Measurements from ENCODE around the gene SPATA31C1. TPM values are rescaled to one million over a fixed set of nuclear protein-coding genes. Genes with fewer than 3 reads are reported as not detected.
"Not testable (repeated sequence)": the region's sequence is repeated elsewhere in the genome, so short reads cannot be mapped to it uniquely, and the experiment has no call there.

Gene SPATA31C1
- total RNA-seq, 1 experiment from 2014 or later = 0.03 TPM

- DNase-seq; H3K27me3 ChIP-seq (ENCODE audit: control insufficient read depth, insufficient read depth, low read length); H3K36me3 ChIP-seq (replicated peaks; ENCODE audit: control insufficient read depth, insufficient read depth, low read length): not testable (repeated sequence)
These were observed 21.3 kb downstream of the SPATA31C1 start for GRCh38 chr9:87939096-87939495.

GRCh38 chr9:87944096-87944495 lies 26.3 kb downstream of the SPATA31C1 start:
- no peak overlapping the region for H3K4me3 ChIP-seq (ENCODE audit: insufficient read depth, low read depth, low read length)
- no peaks in the 10 kb centered on the region for H3K27me3 ChIP-seq (ENCODE audit: control insufficient read depth, insufficient read depth, low read length)
- no peak for DNase-seq
- H3K36me3 ChIP-seq (replicated peaks; ENCODE audit: control insufficient read depth, insufficient read depth, low read length) = no peaks in the 10 kb centered on the region

More at GRCh38 chr9:87939096-87939495, 21.3 kb downstream of the SPATA31C1 start:
- not testable (repeated sequence) for H3K4me3 ChIP-seq (ENCODE audit: insufficient read depth, low read depth, low read length)

GRCh38 chr9:87944682-87945081 lies 26.9 kb downstream of the SPATA31C1 start:
- DNase-seq = no peak
- Histone ChIP-seq H3K4me3 (ENCODE audit: insufficient read depth, low read depth, low read length) (no peak overlapping the region), H3K36me3 (replicated peaks; ENCODE audit: control insufficient read depth, insufficient read depth, low read length) (no peaks in the 10 kb centered on the region), H3K27me3 (ENCODE audit: control insufficient read depth, insufficient read depth, low read length) (no peaks in the 10 kb centered on the region)

- no peak for DNase-seq
These were observed 32.5 kb downstream of the SPATA31C1 start for GRCh38 chr9:87950296-87950695.

GRCh38 chr9:87950765-87951488 lies 33.2 kb downstream of the SPATA31C1 start:
- H3K36me3 ChIP-seq (replicated peaks; ENCODE audit: control insufficient read depth, insufficient read depth, low read length) = no peaks in the 10 kb centered on the region
- no peak overlapping the region for H3K4me3 ChIP-seq (ENCODE audit: insufficient read depth, low read depth, low read length)
- no peaks in the 10 kb centered on the region for H3K27me3 ChIP-seq (ENCODE audit: control insufficient read depth, insufficient read depth, low read length)
- peak; percentile 78 for DNase-seq

More at GRCh38 chr9:87950296-87950695, 32.5 kb downstream of the SPATA31C1 start:
- Histone ChIP-seq H3K27me3 (ENCODE audit: control insufficient read depth, insufficient read depth, low read length) (no peaks in the 10 kb centered on the region), H3K36me3 (replicated peaks; ENCODE audit: control insufficient read depth, insufficient read depth, low read length) (no peaks in the 10 kb centered on the region), H3K4me3 (ENCODE audit: insufficient read depth, low read depth, low read length) (no peak overlapping the region)

- H3K27me3 ChIP-seq (ENCODE audit: control insufficient read depth, insufficient read depth, low read length) = no peaks in the 10 kb centered on the region
- DNase-seq = no peak
- no peak overlapping the region for H3K4me3 ChIP-seq (ENCODE audit: insufficient read depth, low read depth, low read length)
- H3K36me3 ChIP-seq (replicated peaks; ENCODE audit: control insufficient read depth, insufficient read depth, low read length) = no peaks in the 10 kb centered on the region
These were observed 36.5 kb downstream of the SPATA31C1 start for GRCh38 chr9:87954230-87954629.

GRCh38 chr9:87957839-87958238 lies 40.1 kb downstream of the SPATA31C1 start:
- Histone ChIP-seq H3K27me3 (ENCODE audit: control insufficient read depth, insufficient read depth, low read length) (no peaks in the 10 kb centered on the region), H3K36me3 (replicated peaks; ENCODE audit: control insufficient read depth, insufficient read depth, low read length) (no peaks in the 10 kb centered on the region), H3K4me3 (ENCODE audit: insufficient read depth, low read depth, low read length) (no peak overlapping the region)
- DNase-seq = no peak

- no peaks in the 10 kb centered on the region for H3K36me3 ChIP-seq (replicated peaks; ENCODE audit: control insufficient read depth, insufficient read depth, low read length)
- DNase-seq = no peak
- H3K27me3 ChIP-seq (ENCODE audit: control insufficient read depth, insufficient read depth, low read length) = no peaks in the 10 kb centered on the region
- H3K4me3 ChIP-seq (ENCODE audit: insufficient read depth, low read depth, low read length) = no peak overlapping the region
These were observed 40.8 kb downstream of the SPATA31C1 start for GRCh38 chr9:87958591-87958990.

GRCh38 chr9:87959916-87960581 lies 42.3 kb downstream of the SPATA31C1 start:
- Histone ChIP-seq H3K27me3 (ENCODE audit: control insufficient read depth, insufficient read depth, low read length) (no peaks in the 10 kb centered on the region), H3K36me3 (replicated peaks; ENCODE audit: control insufficient read depth, insufficient read depth, low read length) (no peaks in the 10 kb centered on the region), H3K4me3 (ENCODE audit: insufficient read depth, low read depth, low read length) (no peak overlapping the region)
- DNase-seq = no peak

- no peaks in the 10 kb centered on the region for H3K27me3 ChIP-seq (ENCODE audit: control insufficient read depth, insufficient read depth, low read length)
- H3K4me3 ChIP-seq (ENCODE audit: insufficient read depth, low read depth, low read length) = no peak overlapping the region
- no peak for DNase-seq
- H3K36me3 ChIP-seq (replicated peaks; ENCODE audit: control insufficient read depth, insufficient read depth, low read length) = no peaks in the 10 kb centered on the region
These were observed 46.0 kb downstream of the SPATA31C1 start for GRCh38 chr9:87963770-87964169.

- Histone ChIP-seq H3K4me3 (ENCODE audit: insufficient read depth, low read depth, low read length) (no peak overlapping the region), H3K36me3 (replicated peaks; ENCODE audit: control insufficient read depth, insufficient read depth, low read length) (no peaks in the 10 kb centered on the region), H3K27me3 (ENCODE audit: control insufficient read depth, insufficient read depth, low read length) (no peaks in the 10 kb centered on the region)
- DNase-seq = no peak
These were observed 47.1 kb downstream of the SPATA31C1 start for GRCh38 chr9:87964826-87965225.

GRCh38 chr9:87968155-87968554 lies 50.4 kb downstream of the SPATA31C1 start:
- no peak for DNase-seq
- no peak overlapping the region for H3K4me3 ChIP-seq (ENCODE audit: insufficient read depth, low read depth, low read length)
- peaks cover 2% of the 10 kb centered on the region; the same call in 1 of the 2 replicates for H3K27me3 ChIP-seq (ENCODE audit: control insufficient read depth, insufficient read depth, low read length)
- no peaks in the 10 kb centered on the region for H3K36me3 ChIP-seq (replicated peaks; ENCODE audit: control insufficient read depth, insufficient read depth, low read length)

GRCh38 chr9:87970602-87971001 lies 52.8 kb downstream of the SPATA31C1 start:
- no peak for DNase-seq
- Histone ChIP-seq H3K36me3 (replicated peaks; ENCODE audit: control insufficient read depth, insufficient read depth, low read length) (no peaks in the 10 kb centered on the region), H3K4me3 (ENCODE audit: insufficient read depth, low read depth, low read length) (no peak overlapping the region), H3K27me3 (ENCODE audit: control insufficient read depth, insufficient read depth, low read length) (peaks cover 10% of the 10 kb centered on the region)

- H3K27me3 ChIP-seq (ENCODE audit: control insufficient read depth, insufficient read depth, low read length) = peaks cover 10% of the 10 kb centered on the region
- H3K36me3 ChIP-seq (replicated peaks; ENCODE audit: control insufficient read depth, insufficient read depth, low read length) = no peaks in the 10 kb centered on the region
- H3K4me3 ChIP-seq (ENCODE audit: insufficient read depth, low read depth, low read length) = no peak overlapping the region
- no peak for DNase-seq
These were observed 55.4 kb downstream of the SPATA31C1 start for GRCh38 chr9:87973122-87973521.
